Lower lobe of right lung (tissue), 2 donors: ENCODE results near the gene CSPG5. TPM values are rescaled to one million over a fixed set of nuclear protein-coding genes. Genes with fewer than 3 reads are reported as not detected.

Experiments used
- ATAC-seq, 2 donors: fragments of 200-7000 bp; cut with Tn5 transposase; one replicate each; pipeline ENCODE4 v1.9.1; 2020 to 2022; ENCODE audit warnings: mild to moderate bottlenecking in 2 of 2, moderate library complexity in 2 of 2
- DNase-seq: peaks from one replicate; pipeline ENCODE4 v3.0.0-alpha.2; 2020
- H3K27ac ChIP-seq: fragments of 200-600 bp; one replicate; pipeline ENCODE4 v1.8.0; 2022
- H3K27me3 ChIP-seq: fragments of 200-600 bp; one replicate; pipeline ENCODE4 v1.8.0; 2022; ENCODE audit warnings: low read depth
- H3K36me3 ChIP-seq: fragments of 200-600 bp; one replicate; pipeline ENCODE4 v1.8.0; 2022; ENCODE audit warnings: mild to moderate bottlenecking
- H3K4me1 ChIP-seq: fragments of 200-600 bp; one replicate; pipeline ENCODE4 v1.8.0; 2022
- H3K4me3 ChIP-seq: fragments of 200-600 bp; one replicate; pipeline ENCODE4 v1.8.0; 2022; ENCODE audit warnings: mild to moderate bottlenecking
- H3K9me3 ChIP-seq: fragments of 200-600 bp; one replicate; pipeline ENCODE4 v1.8.0; 2022
- CTCF ChIP-seq: fragments of 200-600 bp; IDR thresholded peaks from one replicate; pipeline ENCODE4 v1.8.0; 2022; ENCODE audit warnings: antibody characterized with exemption, mild to moderate bottlenecking
- intact Hi-C: fragments of 100-400 bp; cut with DNase I; formaldehyde crosslinking; loops from one replicate; pipeline ENCODE4 v1.11.0; 2022
- total RNA-seq: library from RNA; stranded (reverse); fragmentation: NEBNext Ultra II Directional; extraction: Animal tissue kit (Norgen Biotek cat#: 25700); gene quantifications from one replicate; pipeline ENCODE4 v1.2.1, GENCODE V29; 2021
- donor health status: DM: no; HTN: yes; CAD: no; lungs with severe emphysema.

Gene CSPG5
- total RNA-seq, 1 donor from 2014 or later, result 2.3 TPM

- TF ChIP-seq CTCF, result no peak
- no peak overlapping the region for H3K4me3 ChIP-seq
- DNase-seq (no peak), ATAC-seq (no peak)
- H3K27ac ChIP-seq, result no peak overlapping the region
- intact Hi-C loops, result no loop called here
- H3K4me1 ChIP-seq, result no peaks in the 10 kb centered on the region
- peaks cover 48% of the 10 kb centered on the region for H3K36me3 ChIP-seq
- H3K9me3 ChIP-seq, result no peaks in the 10 kb centered on the region
- no peaks in the 10 kb centered on the region for H3K27me3 ChIP-seq
Measured at GRCh38 chr3:47601281-47601680, 22.6 kb upstream of the CSPG5 start.

GRCh38 chr3:47594792-47595191, 16.1 kb upstream of the CSPG5 start:
- DNase-seq (no peak), ATAC-seq (no peak)
- Histone ChIP-seq H3K4me3 (no peak overlapping the region), H3K27me3 (no peaks in the 10 kb centered on the region), H3K9me3 (no peaks in the 10 kb centered on the region), H3K27ac (no peak overlapping the region), H3K4me1 (no peaks in the 10 kb centered on the region), H3K36me3 (peaks cover 50% of the 10 kb centered on the region)
- intact Hi-C loops, result no loop called here
- no peak for TF ChIP-seq CTCF

- TF ChIP-seq CTCF, result no peak
Measured at GRCh38 chr3:47592066-47592795, 13.6 kb upstream of the CSPG5 start.

GRCh38 chr3:47590216-47590615, 11.6 kb upstream of the CSPG5 start:
- no peak for DNase-seq
- no peaks in the 10 kb centered on the region for H3K9me3 ChIP-seq
- TF ChIP-seq CTCF, result no peak
- no peak overlapping the region for H3K4me3 ChIP-seq
- no peaks in the 10 kb centered on the region for H3K27me3 ChIP-seq
- no peak for ATAC-seq
- H3K27ac ChIP-seq, result no peak overlapping the region
- intact Hi-C loops, result no loop called here
- H3K36me3 ChIP-seq, result peaks cover 85% of the 10 kb centered on the region
- no peaks in the 10 kb centered on the region for H3K4me1 ChIP-seq

More at GRCh38 chr3:47592066-47592795, 13.6 kb upstream of the CSPG5 start:
- no peak overlapping the region for H3K27ac ChIP-seq
- no peak overlapping the region for H3K4me3 ChIP-seq
- no peaks in the 10 kb centered on the region for H3K9me3 ChIP-seq
- H3K36me3 ChIP-seq, result peaks cover 66% of the 10 kb centered on the region
- no peaks in the 10 kb centered on the region for H3K4me1 ChIP-seq
- ATAC-seq (no peak), DNase-seq (no peak)
- intact Hi-C loops, result no loop called here
- no peaks in the 10 kb centered on the region for H3K27me3 ChIP-seq

GRCh38 chr3:47588587-47588986, 9.9 kb upstream of the CSPG5 start:
- Histone ChIP-seq H3K4me3 (no peak overlapping the region), H3K9me3 (no peaks in the 10 kb centered on the region), H3K36me3 (peaks cover 71% of the 10 kb centered on the region), H3K4me1 (no peaks in the 10 kb centered on the region), H3K27me3 (no peaks in the 10 kb centered on the region), H3K27ac (no peak overlapping the region)
- DNase-seq (no peak), ATAC-seq (no peak)
- no peak for TF ChIP-seq CTCF
- intact Hi-C loops, result no loop called here
